IMR-90 (cell line): ENCODE measurements around the gene MID1. TPM values are rescaled to one million over a fixed set of nuclear protein-coding genes. Genes with fewer than 3 reads are reported as not detected.
A peak's percentile ranks its signal among the peaks of the same experiment; 100 is the strongest.

Experiments used
- ATAC-seq: fragments of 200-7000 bp; cut with Tn5 transposase; 2 replicates; pipeline ENCODE4 v1.9.1; 2020; ENCODE audit warnings: low read depth, mild to moderate bottlenecking, moderate library complexity
- BruUV-seq: library from RNA; stranded (reverse); fragments of 400-500 nt; replicated peaks from 2 replicates; lab custom pipeline; 2021; lab: Mats Ljungman, UMichigan
- CTCF ChIA-PET: fragments of 300-600 bp; formaldehyde crosslinking; extraction: SDS; loops from one replicate; lab custom pipeline; 2021; ENCODE audit warnings: antibody characterized with exemption; lab: Yijun Ruan, JAX
- POLR2A ChIA-PET: fragments of 300-600 bp; sonication (Branson Sonifier 250); formaldehyde crosslinking; loops from one replicate; lab custom pipeline; 2022; ENCODE audit warnings: antibody characterized with exemption; ENCODE audit not compliant: unreplicated experiment; lab: Charles Lee
- DNase-seq: peaks from one replicate; pipeline ENCODE4 v3.0.0; 2013
- H2AFZ ChIP-seq: replicated peaks from 2 replicates; pipeline ENCODE3; 2013; ENCODE audit warnings: low read length, mild to moderate bottlenecking; ENCODE audit not compliant: poor library complexity
- H2AK5ac ChIP-seq: 2 replicates; pipeline ENCODE4 v1.6.1; 2013; ENCODE audit warnings: low read depth, low read length, inconsistent platforms
- H2AK9ac ChIP-seq: replicated peaks from 2 replicates; pipeline ENCODE3; 2013; ENCODE audit warnings: mild to moderate bottlenecking, low read depth, low read length, moderate library complexity; ENCODE audit not compliant: poor library complexity
- H2BK120ac ChIP-seq: 2 replicates; pipeline ENCODE4 v1.6.1; 2013; ENCODE audit warnings: low read depth, low read length, inconsistent platforms
- H2BK15ac ChIP-seq: 3 replicates; pipeline ENCODE4 v1.6.1; 2013; ENCODE audit warnings: low read depth, low read length, inconsistent platforms
- H2BK20ac ChIP-seq: 2 replicates; pipeline ENCODE4 v1.6.1; 2013; ENCODE audit warnings: low read depth, mild to moderate bottlenecking, inconsistent platforms, low read length, moderate library complexity
- H2BK5ac ChIP-seq: 2 replicates; pipeline ENCODE4 v1.6.1; 2013; ENCODE audit warnings: mild to moderate bottlenecking, low read depth, low read length, inconsistent platforms; ENCODE audit not compliant: poor library complexity, severe bottlenecking
- H3K14ac ChIP-seq: replicated peaks from 2 replicates; pipeline ENCODE4 v1.6.1; 2013; ENCODE audit warnings: low read depth, low read length, inconsistent platforms
- H3K18ac ChIP-seq: 2 replicates; pipeline ENCODE4 v1.6.1; 2013; ENCODE audit warnings: low read depth, low read length, control low read depth
- H3K23ac ChIP-seq: 2 replicates; pipeline ENCODE4 v1.6.1; 2013; ENCODE audit warnings: low read depth, low read length, inconsistent platforms
- H3K27ac ChIP-seq: 2 replicates; pipeline ENCODE4 v1.5.1; 2013; ENCODE audit warnings: mild to moderate bottlenecking, control low read depth, low read length; ENCODE audit not compliant: insufficient read depth
- H3K27me3 ChIP-seq: 2 replicates; pipeline ENCODE4 v1.6.1; 2013; ENCODE audit warnings: low read length; ENCODE audit not compliant: control insufficient read depth, insufficient read depth
- H3K36me3 ChIP-seq: 2 replicates; pipeline ENCODE4 v1.6.1; 2013; ENCODE audit warnings: low read length, mixed read lengths; ENCODE audit not compliant: control insufficient read depth, insufficient read depth
- H3K4ac ChIP-seq: 2 replicates; pipeline ENCODE4 v1.6.1; 2013; ENCODE audit warnings: low read depth, low read length, inconsistent platforms
- H3K4me1 ChIP-seq: 2 replicates; pipeline ENCODE4 v1.6.1; 2013; ENCODE audit warnings: low read length, mixed read lengths; ENCODE audit not compliant: control insufficient read depth, insufficient read depth
- H3K4me2 ChIP-seq: 2 replicates; pipeline ENCODE4 v1.6.1; 2013; ENCODE audit warnings: low read depth, mild to moderate bottlenecking, control low read depth, low read length, moderate library complexity
- H3K4me3 ChIP-seq: 2 replicates; pipeline ENCODE4 v1.5.1; 2013; ENCODE audit warnings: low read depth, mild to moderate bottlenecking, control low read depth, low read length, moderate library complexity; ENCODE audit not compliant: insufficient read depth
- H3K56ac ChIP-seq: 2 replicates; pipeline ENCODE4 v1.6.1; 2013; ENCODE audit warnings: low read length, inconsistent platforms; ENCODE audit not compliant: insufficient read depth; ENCODE audit errors: extremely low read depth
- H3K79me1 ChIP-seq, 2 experiments: 2 replicates each; pipeline ENCODE4 v1.6.1; 2013; ENCODE audit warnings: low read length in 2 of 2, inconsistent platforms in 1 of 2, low read depth in 1 of 2
- H3K9ac ChIP-seq: 2 replicates; pipeline ENCODE4 v1.6.1; 2013; ENCODE audit warnings: low read depth, low read length, control low read depth
- H3K9me1 ChIP-seq: 2 replicates; pipeline ENCODE4 v1.6.1; 2013; ENCODE audit warnings: low read length, inconsistent platforms; ENCODE audit not compliant: insufficient read depth
- H3K9me3 ChIP-seq: 2 replicates; pipeline ENCODE4 v1.6.1; 2013; ENCODE audit warnings: low read length; ENCODE audit not compliant: control insufficient read depth, insufficient read depth
- H4K20me1 ChIP-seq: 2 replicates; pipeline ENCODE4 v1.6.1; 2013; ENCODE audit warnings: low read length, inconsistent platforms; ENCODE audit not compliant: insufficient read depth
- H4K5ac ChIP-seq: 2 replicates; pipeline ENCODE4 v1.6.1; 2013; ENCODE audit warnings: mild to moderate bottlenecking, low read depth, low read length, control low read depth
- H4K8ac ChIP-seq, 2 experiments: 2 replicates each; pipeline ENCODE4 v1.6.1; 2013; ENCODE audit warnings: low read depth in 2 of 2, low read length in 2 of 2, control low read depth in 1 of 2, inconsistent platforms in 1 of 2
- H4K91ac ChIP-seq: 2 replicates; pipeline ENCODE4 v1.6.1; 2013; ENCODE audit warnings: low read depth, low read length, inconsistent platforms; ENCODE audit not compliant: insufficient read depth
- BHLHE40 ChIP-seq: fragments of 150-350 bp; IDR thresholded peaks from 2 replicates; pipeline ENCODE4 v1.6.1; 2016; ENCODE audit warnings: mild to moderate bottlenecking, low read depth, low read length
- CHD1 ChIP-seq: IDR thresholded peaks from 2 replicates; pipeline ENCODE4 v1.6.1; 2012; ENCODE audit warnings: low read depth, low read length, improper control_type of control experiment
- ELK1 ChIP-seq: fragments of 150-350 bp; IDR thresholded peaks from 2 replicates; pipeline ENCODE4 v1.6.1; 2016; ENCODE audit warnings: low read depth, mild to moderate bottlenecking, low read length, moderate library complexity, borderline replicate concordance
- FOS ChIP-seq: fragments of 150-350 bp; IDR thresholded peaks from 2 replicates; pipeline ENCODE4 v1.6.1; 2016; ENCODE audit warnings: low read depth, low read length
- MAZ ChIP-seq: IDR thresholded peaks from 2 replicates; pipeline ENCODE4 v1.6.1; 2012; ENCODE audit warnings: low read depth, mild to moderate bottlenecking, low read length, improper control_type of control experiment, moderate library complexity, borderline replicate concordance
- NFE2L2 ChIP-seq: fragments of 150-350 bp; IDR thresholded peaks from 2 replicates; pipeline ENCODE4 v1.6.1; 2016; ENCODE audit warnings: low read depth, mild to moderate bottlenecking, low read length
- POLR2A ChIP-seq: IDR thresholded peaks from 2 replicates; pipeline ENCODE4 v1.6.1; 2012; ENCODE audit warnings: mild to moderate bottlenecking, low read depth, low read length
- RAD21 ChIP-seq: IDR thresholded peaks from 2 replicates; pipeline ENCODE4 v1.6.1; 2012; ENCODE audit warnings: low read length, improper control_type of control experiment
- RCOR1 ChIP-seq: IDR thresholded peaks from 2 replicates; pipeline ENCODE4 v1.6.1; 2012; ENCODE audit warnings: mild to moderate bottlenecking, low read length, improper control_type of control experiment; ENCODE audit not compliant: insufficient replicate concordance
- RFX5 ChIP-seq: IDR thresholded peaks from 2 replicates; pipeline ENCODE4 v1.8.0; 2012; ENCODE audit warnings: low read depth, mild to moderate bottlenecking, low read length, moderate library complexity
- USF2 ChIP-seq: fragments of 150-350 bp; IDR thresholded peaks from 2 replicates; pipeline ENCODE4 v1.6.1; 2017; ENCODE audit warnings: mild to moderate bottlenecking, antibody characterized with exemption, low read length, low read depth
- WGBS, 2 experiments: methylation state at CpG; one replicate each; pipeline versions ENCODE4 v1.1.5 to v1.1.7; 2013; ENCODE audit warnings: missing lambda C conversion rate in 2 of 2; ENCODE audit not compliant: insufficient read length in 1 of 2; ENCODE audit errors: extremely low coverage in 2 of 2; 5-methylcytosine and 5-hydroxymethylcytosine counted together
- dilution Hi-C: fragments of 300-500 bp; cut with HindIII; formaldehyde crosslinking; loops from one replicate; pipeline ENCODE4 v1.14.3; 2018; ENCODE audit warnings: low sequenced_read_pairs; ENCODE audit not compliant: unreplicated experiment
- in situ Hi-C: fragments of 300-500 bp; cut with MboI; formaldehyde crosslinking; loops from 3 replicates; pipeline ENCODE4 v1.14.3; 2019; ENCODE audit warnings: low sequenced_read_pairs, inconsistent platforms, mixed read lengths
- intact Hi-C: fragments of 100-400 bp; cut with micrococcal nuclease; formaldehyde crosslinking; loops from 2 replicates; pipeline ENCODE4 v1.10.0; 2022
- polyA plus RNA-seq, 3 experiments: library from polyadenylated mRNA; depleted of rRNA; stranded (reverse); fragments of >200 nt; gene quantifications; 2 replicates each; pipeline ENCODE4 v1.2.3, GENCODE V29; 2012; ENCODE audit warnings: low replicate concordance in 1 of 3
- total RNA-seq: library from RNA; depleted of rRNA; stranded (reverse); fragments of >200 nt; gene quantifications from 2 replicates; pipeline ENCODE4 v1.2.3, GENCODE V29; 2012

MID1 gene
- total and polyA plus RNA-seq, 2 of the 4 experiments (the other 2 are of a cell fraction), result 37.2 to 106 TPM

GRCh38 chrX:10485326-10485725 is 135.1 kb downstream of the MID1 start:
- Histone ChIP-seq H3K36me3 (peaks cover 4% of the 10 kb centered on the region; the same call in 1 of the 2 replicates), H3K9me3 (no peaks in the 10 kb centered on the region), H3K4me1 (peaks cover 11% of the 10 kb centered on the region), H4K20me1 (no peaks in the 10 kb centered on the region), H3K79me1 (peaks cover 6 to 17% of the 10 kb centered on the region in 2 experiments), H2BK5ac (no peak overlapping the region), H4K5ac (no peak overlapping the region), H3K9ac (no peak overlapping the region), H3K23ac (no peak overlapping the region), H3K14ac (0 out of 2 replicates have a peak overlapping the region, but pooled peaks have one; percentile 9), H3K4me3 (no peak overlapping the region), H3K18ac (peak overlapping the region; percentile 77; the same call in 1 of the 2 replicates), H2AFZ (no peak overlapping the region), H2BK20ac (0 out of 2 replicates have a peak overlapping the region, but pooled peaks have one; percentile 16), H2AK5ac (no peak overlapping the region), H3K4ac (0 out of 2 replicates have a peak overlapping the region, but pooled peaks have one; percentile 38), H3K56ac (no peak overlapping the region), H2BK120ac (no peak overlapping the region), H2AK9ac (no peak overlapping the region), H2BK15ac (no peak overlapping the region), H4K91ac (no peak overlapping the region), H3K27ac (no peak overlapping the region), H3K4me2 (no peak overlapping the region), H3K9me1 (peaks cover 2% of the 10 kb centered on the region; the same call in 1 of the 2 replicates), H3K27me3 (no peaks in the 10 kb centered on the region), H4K8ac (no peak overlapping the region)
- peak; percentile 30; the same call in 1 of the 2 replicates for ATAC-seq
- peak; percentile 13 for DNase-seq
- ChIA-PET POLR2A (no interaction called here), CTCF (no interaction called here)
- intact Hi-C loops, result no loop called here
- no CpG with 5 or more reads among the region's 3 CpGs for WGBS, 2 experiments
- no peak for TF ChIP-seq USF2
- no peak for TF ChIP-seq RFX5
- no peak for TF ChIP-seq ELK1
- no peak for TF ChIP-seq CHD1
- TF ChIP-seq RCOR1, result no peak
- TF ChIP-seq RAD21, result no peak
- TF ChIP-seq FOS, result no peak
- no peak for TF ChIP-seq MAZ
- no peak for TF ChIP-seq BHLHE40
- TF ChIP-seq POLR2A, result no peak
- TF ChIP-seq NFE2L2, result no peak
- in situ Hi-C loops, result no loop called here
- BruUV-seq, result no TSS peak
- dilution Hi-C loops, result no loop called here
